ENCODE data around the gene TMC4. TPM values are rescaled to one million over a fixed set of nuclear protein-coding genes. Genes with fewer than 3 reads are reported as not detected.
"Not testable (repeated sequence)": the region's sequence is repeated elsewhere in the genome, so short reads cannot be mapped to it uniquely, and the experiment has no call there.

The TMC4 gene
- 0.28 TPM in 1 of 2 replicates, not detected in the other for total RNA-seq
- long read RNA-seq: 0 reads

- H3K27me3 Mint-ChIP-seq (ENCODE audit: low read depth): peaks cover 10% of the 10 kb centered on the region
- no peak for TF ChIP-seq CTCF (conservative IDR thresholded peaks at IDR 0.05)
- DNase-seq (ENCODE audit: low read depth, low spot score): no peak
- no peak within 1 kb of the TSS for H3K27ac Mint-ChIP-seq (ENCODE audit: unreplicated experiment)
- H3K4me1 Mint-ChIP-seq: no peaks in the 10 kb centered on the region
- no peaks in the 10 kb centered on the region for H3K9me3 Mint-ChIP-seq
- peak within 1 kb of the TSS; percentile 69 for H3K4me3 Mint-ChIP-seq
- no peaks in the 10 kb centered on the region for H3K36me3 Mint-ChIP-seq (ENCODE audit: low read depth)
Observed at GRCh38 chr19:54172471-54173358, at the start of gene TMC4. TMC4 (minus strand) TSS chr19:54173160; CDS start chr19:54173117, 43 bp downstream.

- not testable (repeated sequence) for H3K9me3 Mint-ChIP-seq; H3K27me3 Mint-ChIP-seq (ENCODE audit: low read depth); H3K27ac Mint-ChIP-seq (ENCODE audit: unreplicated experiment); H3K36me3 Mint-ChIP-seq (ENCODE audit: low read depth); DNase-seq (ENCODE audit: low read depth, low spot score); H3K4me3 Mint-ChIP-seq
- H3K4me1 Mint-ChIP-seq: peaks cover 14% of the 10 kb centered on the region
Observed at GRCh38 chr19:54221947-54222346, 49.0 kb upstream of the TMC4 start.

GRCh38 chr19:54219702-54220101, 46.7 kb upstream of the TMC4 start:
- peaks cover 20% of the 10 kb centered on the region for H3K4me1 Mint-ChIP-seq
- not testable (repeated sequence) for H3K27ac Mint-ChIP-seq (ENCODE audit: unreplicated experiment); H3K27me3 Mint-ChIP-seq (ENCODE audit: low read depth)

GRCh38 chr19:54218960-54219661, 46.2 kb upstream of the TMC4 start:
- Mint-ChIP-seq H3K27me3 (ENCODE audit: low read depth) (peaks cover 9% of the 10 kb centered on the region), H3K36me3 (ENCODE audit: low read depth) (peaks cover 6% of the 10 kb centered on the region), H3K4me3 (no peak overlapping the region), H3K4me1 (peaks cover 22% of the 10 kb centered on the region), H3K27ac (ENCODE audit: unreplicated experiment) (no peak overlapping the region), H3K9me3 (no peaks in the 10 kb centered on the region)
- TF ChIP-seq CTCF (conservative IDR thresholded peaks at IDR 0.05): no peak
- no peak for DNase-seq (ENCODE audit: low read depth, low spot score)

More at GRCh38 chr19:54219702-54220101, 46.7 kb upstream of the TMC4 start:
- not testable (repeated sequence) for H3K36me3 Mint-ChIP-seq (ENCODE audit: low read depth); H3K9me3 Mint-ChIP-seq; DNase-seq (ENCODE audit: low read depth, low spot score); H3K4me3 Mint-ChIP-seq

- H3K4me3 Mint-ChIP-seq: no peak overlapping the region
- peaks cover 6% of the 10 kb centered on the region for H3K36me3 Mint-ChIP-seq (ENCODE audit: low read depth)
- DNase-seq (ENCODE audit: low read depth, low spot score): no peak
- H3K4me1 Mint-ChIP-seq: peaks cover 24% of the 10 kb centered on the region
- TF ChIP-seq CTCF (conservative IDR thresholded peaks at IDR 0.05): no peak
- no peak overlapping the region for H3K27ac Mint-ChIP-seq (ENCODE audit: unreplicated experiment)
- no peaks in the 10 kb centered on the region for H3K9me3 Mint-ChIP-seq
- peaks cover 2% of the 10 kb centered on the region for H3K27me3 Mint-ChIP-seq (ENCODE audit: low read depth)
Observed at GRCh38 chr19:54218259-54218658, 45.3 kb upstream of the TMC4 start.

- DNase-seq (ENCODE audit: low read depth, low spot score); H3K27ac Mint-ChIP-seq (ENCODE audit: unreplicated experiment); H3K4me3 Mint-ChIP-seq; H3K27me3 Mint-ChIP-seq (ENCODE audit: low read depth); H3K36me3 Mint-ChIP-seq (ENCODE audit: low read depth); H3K9me3 Mint-ChIP-seq: not testable (repeated sequence)
- peaks cover 24% of the 10 kb centered on the region for H3K4me1 Mint-ChIP-seq
Observed at GRCh38 chr19:54217517-54218247, 44.7 kb upstream of the TMC4 start.
